Measurements from ENCODE around the gene KIAA1958. TPM values are rescaled to one million over a fixed set of nuclear protein-coding genes. Genes with fewer than 3 reads are reported as not detected.
"Not testable (repeated sequence)": the region's sequence is repeated elsewhere in the genome, so short reads cannot be mapped to it uniquely, and the experiment has no call there.

The KIAA1958 gene
- total RNA-seq, 1 donor from 2014 or later = 3.9 TPM

GRCh38 chr9:112489876-112490666 lies 3.4 kb downstream of the KIAA1958 start:
- no peak for ATAC-seq

- no peak for ATAC-seq
These were observed 6.9 kb downstream of the KIAA1958 start for GRCh38 chr9:112493393-112494137.

GRCh38 chr9:112494153-112494552 lies 7.5 kb downstream of the KIAA1958 start:
- ATAC-seq = no peak

GRCh38 chr9:112495614-112496013 lies 9.0 kb downstream of the KIAA1958 start:
- no peak for ATAC-seq

GRCh38 chr9:112496074-112496722 lies 9.6 kb downstream of the KIAA1958 start:
- ATAC-seq = no peak

GRCh38 chr9:112500842-112501241 lies 14.2 kb downstream of the KIAA1958 start:
- ATAC-seq = no peak

GRCh38 chr9:112501287-112501686 lies 14.7 kb downstream of the KIAA1958 start:
- no peak for ATAC-seq

- ATAC-seq = no peak
These were observed 15.7 kb downstream of the KIAA1958 start for GRCh38 chr9:112502175-112502946.

- ATAC-seq = no peak
These were observed 16.5 kb downstream of the KIAA1958 start for GRCh38 chr9:112503170-112503569.

- ATAC-seq = no peak
These were observed 18.5 kb downstream of the KIAA1958 start for GRCh38 chr9:112505086-112505485.

GRCh38 chr9:112505607-112506006 lies 19.0 kb downstream of the KIAA1958 start:
- no peak for ATAC-seq

- ATAC-seq = no peak
These were observed 19.9 kb downstream of the KIAA1958 start for GRCh38 chr9:112506571-112506970.

GRCh38 chr9:112507001-112507680 lies 20.5 kb downstream of the KIAA1958 start:
- no peak for ATAC-seq

- ATAC-seq = no peak
These were observed 21.8 kb downstream of the KIAA1958 start for GRCh38 chr9:112508377-112508776.

- not testable (repeated sequence) for ATAC-seq
These were observed 25.8 kb downstream of the KIAA1958 start for GRCh38 chr9:112512377-112512776.

- ATAC-seq = no peak
These were observed 30.1 kb downstream of the KIAA1958 start for GRCh38 chr9:112516769-112517168.

GRCh38 chr9:112520069-112520468 lies 33.4 kb downstream of the KIAA1958 start:
- no peak for ATAC-seq

GRCh38 chr9:112520656-112521055 lies 34.0 kb downstream of the KIAA1958 start:
- ATAC-seq = no peak

GRCh38 chr9:112526973-112527372 lies 40.3 kb downstream of the KIAA1958 start:
- ATAC-seq = no peak

GRCh38 chr9:112527959-112528358 lies 41.3 kb downstream of the KIAA1958 start:
- no peak for ATAC-seq

GRCh38 chr9:112529316-112529715 lies 42.7 kb downstream of the KIAA1958 start:
- no peak for ATAC-seq

GRCh38 chr9:112530751-112531205 lies 44.2 kb downstream of the KIAA1958 start:
- no peak for ATAC-seq
